Measurements from ENCODE around the gene PJVK. TPM values are rescaled to one million over a fixed set of nuclear protein-coding genes. Genes with fewer than 3 reads are reported as not detected.
A peak's percentile ranks its signal among the peaks of the same experiment; 100 is the strongest.

The PJVK gene
- total and polyA plus RNA-seq, 9 of the 15 experiments (the other 6 are each of a cell fraction or from before 2014, with no cell fraction given), result 0.11 to 1.5 (median 0.73) TPM

DNA sequence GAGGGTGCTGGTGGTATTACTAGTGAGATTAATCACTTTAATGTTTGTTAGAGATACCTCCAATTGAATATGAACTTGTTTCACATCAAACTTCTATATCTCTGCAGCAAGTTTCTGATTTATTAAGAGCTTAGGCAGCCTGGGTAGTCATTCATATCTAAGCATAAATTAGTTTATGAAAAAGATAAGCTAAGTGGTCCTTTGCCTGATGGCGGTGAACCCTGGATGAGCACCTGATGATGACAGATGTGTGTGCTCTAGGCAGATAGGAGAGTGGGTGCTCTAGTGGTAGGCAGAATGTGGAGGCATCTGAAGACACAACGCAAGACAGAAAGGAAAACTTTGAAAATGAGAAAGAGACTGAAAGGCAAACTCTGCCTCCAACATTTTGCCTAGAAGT, 22.2 kb downstream of the PJVK start (continued):
- TF ChIP-seq, protein P1, sequence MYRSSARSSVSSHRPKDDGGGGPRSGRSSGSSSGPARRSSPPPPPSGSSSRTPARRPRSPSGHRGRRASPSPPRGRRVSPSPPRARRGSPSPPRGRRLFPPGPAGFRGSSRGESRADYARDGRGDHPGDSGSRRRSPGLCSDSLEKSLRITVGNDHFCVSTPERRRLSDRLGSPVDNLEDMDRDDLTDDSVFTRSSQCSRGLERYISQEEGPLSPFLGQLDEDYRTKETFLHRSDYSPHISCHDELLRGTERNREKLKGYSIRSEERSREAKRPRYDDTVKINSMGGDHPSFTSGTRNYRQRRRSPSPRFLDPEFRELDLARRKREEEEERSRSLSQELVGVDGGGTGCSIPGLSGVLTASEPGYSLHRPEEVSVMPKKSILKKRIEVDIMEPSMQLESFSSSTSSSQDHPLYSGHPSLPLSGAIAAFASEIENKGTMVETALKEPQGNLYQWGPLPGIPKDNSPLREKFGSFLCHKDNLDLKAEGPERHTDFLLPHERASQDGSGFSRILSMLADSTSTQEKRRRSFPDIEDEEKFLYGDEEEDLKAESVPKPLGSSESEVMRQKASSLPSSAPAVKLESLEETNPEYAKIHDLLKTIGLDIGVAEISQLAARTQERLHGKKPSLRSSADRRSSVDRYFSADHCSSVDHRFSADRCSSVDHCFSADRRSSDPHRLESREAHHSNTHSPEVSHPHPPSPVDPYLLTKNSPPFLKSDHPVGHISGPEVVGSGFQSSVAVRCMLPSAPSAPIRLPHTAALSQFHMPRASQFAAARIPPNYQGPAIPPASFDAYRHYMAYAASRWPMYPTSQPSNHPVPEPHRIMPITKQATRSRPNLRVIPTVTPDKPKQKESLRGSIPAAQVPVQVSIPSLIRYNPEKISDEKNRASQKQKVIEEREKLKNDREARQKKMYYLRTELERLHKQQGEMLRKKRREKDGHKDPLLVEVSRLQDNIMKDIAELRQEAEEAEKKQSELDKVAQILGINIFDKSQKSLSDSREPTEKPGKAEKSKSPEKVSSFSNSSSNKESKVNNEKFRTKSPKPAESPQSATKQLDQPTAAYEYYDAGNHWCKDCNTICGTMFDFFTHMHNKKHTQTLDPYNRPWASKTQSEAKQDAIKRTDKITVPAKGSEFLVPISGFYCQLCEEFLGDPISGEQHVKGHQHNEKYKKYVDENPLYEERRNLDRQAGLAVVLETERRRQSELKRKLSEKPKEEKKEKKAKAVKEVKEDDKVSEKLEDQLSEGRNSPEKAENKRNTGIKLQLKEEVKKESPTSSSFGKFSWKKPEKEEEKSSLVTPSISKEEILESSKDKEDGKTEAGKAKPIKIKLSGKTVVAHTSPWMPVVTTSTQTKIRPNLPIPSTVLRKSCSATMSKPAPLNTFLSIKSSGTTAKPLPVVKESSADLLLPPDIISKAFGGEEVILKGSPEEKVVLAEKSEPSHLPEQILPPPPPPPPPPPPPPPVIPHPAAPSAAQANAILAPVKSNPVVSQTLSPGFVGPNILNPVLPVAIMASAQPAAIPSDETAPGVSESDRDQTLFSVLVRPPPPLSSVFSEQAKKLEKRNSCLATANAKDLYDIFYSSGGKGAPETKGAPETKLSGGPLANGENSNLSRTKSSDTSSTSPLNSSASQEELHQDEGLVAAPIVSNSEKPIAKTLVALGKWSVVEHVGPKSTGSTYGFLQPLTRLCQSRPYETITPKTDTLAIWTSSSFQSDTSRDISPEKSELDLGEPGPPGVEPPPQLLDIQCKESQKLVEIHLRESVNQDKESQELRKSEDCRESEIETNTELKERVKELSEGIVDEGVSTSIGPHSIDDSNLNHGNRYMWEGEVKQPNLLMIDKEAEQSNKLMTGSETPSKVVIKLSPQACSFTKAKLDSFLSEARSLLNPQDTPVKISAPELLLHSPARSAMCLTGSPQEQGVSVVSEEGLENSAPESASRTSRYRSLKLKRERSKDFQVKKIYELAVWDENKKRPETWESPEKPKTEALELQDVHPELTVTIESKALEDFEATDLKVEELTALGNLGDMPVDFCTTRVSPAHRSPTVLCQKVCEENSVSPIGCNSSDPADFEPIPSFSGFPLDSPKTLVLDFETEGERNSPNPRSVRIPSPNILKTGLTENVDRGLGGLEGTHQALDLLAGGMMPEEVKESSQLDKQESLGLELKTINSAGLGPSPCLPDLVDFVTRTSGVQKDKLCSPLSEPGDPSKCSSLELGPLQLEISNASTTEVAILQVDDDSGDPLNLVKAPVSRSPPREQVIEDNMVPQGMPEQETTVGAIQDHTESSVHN (IDR thresholded peaks at IDR 0.05; ENCODE audit: borderline replicate concordance in 1 of 2, low read depth in 1 of 2), result no peak
- TF ChIP-seq, protein P2, sequence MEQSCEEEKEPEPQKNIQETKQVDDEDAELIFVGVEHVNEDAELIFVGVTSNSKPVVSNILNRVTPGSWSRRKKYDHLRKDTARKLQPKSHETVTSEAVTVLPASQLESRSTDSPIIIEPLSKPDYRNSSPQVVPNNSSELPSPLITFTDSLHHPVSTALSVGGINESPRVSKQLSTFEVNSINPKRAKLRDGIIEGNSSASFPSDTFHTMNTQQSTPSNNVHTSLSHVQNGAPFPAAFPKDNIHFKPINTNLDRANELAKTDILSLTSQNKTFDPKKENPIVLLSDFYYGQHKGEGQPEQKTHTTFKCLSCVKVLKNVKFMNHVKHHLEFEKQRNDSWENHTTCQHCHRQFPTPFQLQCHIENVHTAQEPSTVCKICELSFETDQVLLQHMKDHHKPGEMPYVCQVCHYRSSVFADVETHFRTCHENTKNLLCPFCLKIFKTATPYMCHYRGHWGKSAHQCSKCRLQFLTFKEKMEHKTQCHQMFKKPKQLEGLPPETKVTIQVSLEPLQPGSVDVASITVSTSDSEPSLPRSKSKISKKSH (CRISPR knock-in tag; IDR thresholded peaks at IDR 0.05), result no peak
- TF ChIP-seq ZNF75A (CRISPR knock-in tag; IDR thresholded peaks at IDR 0.05) (no peak), MTF1 (CRISPR knock-in tag; IDR thresholded peaks at IDR 0.05; ENCODE audit: borderline replicate concordance) (no peak), XRCC3 (IDR thresholded peaks at IDR 0.05) (no peak), HOXB6 (CRISPR knock-in tag; IDR thresholded peaks at IDR 0.05; ENCODE audit: borderline replicate concordance) (no peak), KDM1A (IDR thresholded peaks at IDR 0.05) (peak in 1 of 2 experiments; percentile 44; a peak in 1 of 4 replicates), DACH1 (IDR thresholded peaks at IDR 0.05; ENCODE audit: partially characterized antibody) (peak; percentile 50), TEAD4 (IDR thresholded peaks at IDR 0.05; ENCODE audit: low read length) (peak; percentile 70), TEAD4 (CRISPR knock-in tag; IDR thresholded peaks at IDR 0.05; ENCODE audit: borderline replicate concordance) (no peak), RBM14 (IDR thresholded peaks at IDR 0.05; ENCODE audit: borderline replicate concordance, insufficient read depth, low read depth, low read length) (no peak), FIP1L1 (IDR thresholded peaks at IDR 0.05; ENCODE audit: low read depth, low read length, poor library complexity, severe bottlenecking) (no peak), TBP (optimal IDR thresholded peaks at IDR 0.05; ENCODE audit: low read depth, low read length) (no peak)
- TF ChIP-seq, protein P3, sequence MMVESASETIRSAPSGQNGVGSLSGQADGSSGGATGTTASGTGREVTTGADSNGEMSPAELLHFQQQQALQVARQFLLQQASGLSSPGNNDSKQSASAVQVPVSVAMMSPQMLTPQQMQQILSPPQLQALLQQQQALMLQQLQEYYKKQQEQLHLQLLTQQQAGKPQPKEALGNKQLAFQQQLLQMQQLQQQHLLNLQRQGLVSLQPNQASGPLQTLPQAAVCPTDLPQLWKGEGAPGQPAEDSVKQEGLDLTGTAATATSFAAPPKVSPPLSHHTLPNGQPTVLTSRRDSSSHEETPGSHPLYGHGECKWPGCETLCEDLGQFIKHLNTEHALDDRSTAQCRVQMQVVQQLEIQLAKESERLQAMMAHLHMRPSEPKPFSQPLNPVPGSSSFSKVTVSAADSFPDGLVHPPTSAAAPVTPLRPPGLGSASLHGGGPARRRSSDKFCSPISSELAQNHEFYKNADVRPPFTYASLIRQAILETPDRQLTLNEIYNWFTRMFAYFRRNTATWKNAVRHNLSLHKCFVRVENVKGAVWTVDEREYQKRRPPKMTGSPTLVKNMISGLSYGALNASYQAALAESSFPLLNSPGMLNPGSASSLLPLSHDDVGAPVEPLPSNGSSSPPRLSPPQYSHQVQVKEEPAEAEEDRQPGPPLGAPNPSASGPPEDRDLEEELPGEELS (CRISPR knock-in tag; IDR thresholded peaks at IDR 0.05; ENCODE audit: borderline replicate concordance), result no peak
- TF ChIP-seq, protein P4, sequence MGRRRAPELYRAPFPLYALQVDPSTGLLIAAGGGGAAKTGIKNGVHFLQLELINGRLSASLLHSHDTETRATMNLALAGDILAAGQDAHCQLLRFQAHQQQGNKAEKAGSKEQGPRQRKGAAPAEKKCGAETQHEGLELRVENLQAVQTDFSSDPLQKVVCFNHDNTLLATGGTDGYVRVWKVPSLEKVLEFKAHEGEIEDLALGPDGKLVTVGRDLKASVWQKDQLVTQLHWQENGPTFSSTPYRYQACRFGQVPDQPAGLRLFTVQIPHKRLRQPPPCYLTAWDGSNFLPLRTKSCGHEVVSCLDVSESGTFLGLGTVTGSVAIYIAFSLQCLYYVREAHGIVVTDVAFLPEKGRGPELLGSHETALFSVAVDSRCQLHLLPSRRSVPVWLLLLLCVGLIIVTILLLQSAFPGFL (CRISPR knock-in tag; IDR thresholded peaks at IDR 0.05), result no peak

Measured in K562 (cell line).